IPS DF 4.7 (cell line): ENCODE results near the gene UBE2D2.
"Not testable (repeated sequence)": the region's sequence is repeated elsewhere in the genome, so short reads cannot be mapped to it uniquely, and the experiment has no call there.

Experiments
- DNase-seq: peaks from one replicate; pipeline ENCODE4 v3.0.0-alpha.2; 2013; ENCODE audit warnings: low spot score; ENCODE audit errors: extremely low read depth

The UBE2D2 gene

DNA sequence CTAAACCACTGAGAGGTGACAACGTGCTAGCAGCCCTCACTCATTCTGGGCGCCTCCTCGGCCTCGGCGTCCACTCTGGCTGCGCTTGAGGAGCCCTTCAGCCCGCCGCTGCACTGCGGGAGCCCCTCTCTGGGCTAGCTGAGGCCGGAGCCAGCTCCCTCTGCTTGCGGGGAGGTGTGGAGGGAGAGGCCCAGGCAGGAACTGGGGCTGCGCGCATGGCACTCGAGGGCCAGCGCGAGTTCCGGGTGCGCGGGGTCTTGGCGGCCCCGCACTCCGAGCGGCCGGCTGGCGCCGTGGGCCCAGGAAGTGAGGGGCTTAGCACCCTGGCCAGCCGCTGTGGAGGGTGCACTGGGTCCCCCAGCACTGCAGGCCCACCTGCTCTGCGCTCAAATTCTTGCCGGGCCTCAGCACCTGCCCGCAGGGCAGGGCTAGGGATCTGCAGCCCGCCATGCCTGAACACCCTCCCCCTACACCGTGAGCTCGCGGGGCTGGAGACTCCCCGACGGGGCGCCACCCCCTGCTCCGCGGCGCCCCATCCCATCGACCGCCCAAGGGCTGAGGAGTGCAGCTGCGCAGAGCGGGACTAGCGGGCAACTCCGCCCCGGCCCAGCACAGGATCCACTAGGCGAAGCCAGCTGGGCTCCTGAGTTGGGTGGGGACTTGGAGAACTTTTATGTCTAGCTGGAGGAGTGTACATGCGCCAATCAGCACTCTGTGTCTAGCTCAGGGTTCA lies 11.8 kb upstream of the UBE2D2 start:
- no peak for DNase-seq

DNA sequence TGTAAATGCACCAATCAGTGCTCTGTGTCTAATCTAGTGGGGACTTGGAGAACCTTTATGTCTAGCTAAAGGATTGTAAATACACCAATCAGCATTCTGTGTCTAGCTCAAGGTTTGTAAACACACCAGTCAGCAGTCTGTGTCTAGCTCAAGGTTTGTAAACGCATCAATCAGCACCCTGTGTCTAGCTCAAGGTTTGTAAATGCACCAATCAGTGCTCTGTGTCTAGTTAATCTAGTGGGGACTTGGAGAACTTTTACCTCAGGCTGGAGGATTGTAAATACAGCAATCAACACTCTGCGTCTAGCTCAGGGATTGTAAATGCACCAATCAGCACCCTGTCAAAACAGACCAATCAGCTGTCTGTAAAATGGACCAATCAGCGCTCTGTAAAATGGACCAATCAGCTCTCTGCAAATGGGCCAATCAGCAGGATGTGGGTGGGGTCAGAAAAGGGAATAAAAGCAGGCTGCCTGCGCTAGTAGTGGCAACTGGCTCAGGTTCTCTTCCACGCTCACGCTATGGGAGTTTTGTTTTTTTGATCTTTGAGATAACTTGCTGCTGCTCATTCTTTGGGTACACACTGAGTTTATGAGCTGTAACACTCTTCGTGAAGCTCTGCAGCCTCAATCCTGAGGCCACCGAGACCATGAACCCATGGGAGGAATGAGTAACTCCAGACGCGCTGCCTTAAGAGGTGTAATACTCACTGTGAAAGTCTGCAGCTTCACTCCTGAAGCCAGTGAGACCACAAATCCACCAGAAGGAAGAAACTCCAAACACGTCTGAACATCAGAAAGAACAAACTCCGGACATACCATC lies 10.9 kb upstream of the UBE2D2 start:
- not testable (repeated sequence) for DNase-seq

DNA sequence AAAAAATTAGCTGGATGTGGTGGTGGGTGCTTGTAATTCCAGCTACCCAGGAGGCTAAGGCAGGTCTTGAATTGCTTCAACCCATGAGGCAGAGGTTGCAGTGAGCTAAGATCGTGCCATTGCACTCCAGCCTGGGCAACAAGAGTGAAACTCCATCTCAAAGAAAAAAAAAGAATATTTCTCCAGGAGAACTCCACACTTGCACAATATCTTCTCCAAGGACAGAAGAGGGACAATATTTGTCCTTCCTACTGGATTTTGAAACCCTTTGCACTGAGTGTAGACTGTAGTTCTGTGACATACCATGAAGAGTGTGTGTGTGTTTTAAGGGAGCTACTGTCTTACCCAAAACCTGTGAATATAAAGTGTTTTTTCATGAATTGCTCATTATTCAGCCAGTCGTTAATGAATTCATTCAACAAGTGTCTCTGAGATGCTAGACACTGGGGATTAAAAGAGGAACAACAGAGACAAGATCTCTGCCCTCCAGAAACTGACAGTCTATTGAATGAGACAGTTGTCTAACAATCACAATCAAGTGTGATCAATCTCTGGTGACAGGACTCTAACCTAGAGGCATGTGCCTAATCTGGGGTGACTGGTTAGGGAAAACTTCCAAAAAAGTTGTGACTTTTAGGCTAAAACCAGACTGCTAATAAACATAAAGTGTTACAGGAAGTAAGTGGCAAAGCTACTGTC lies 9.8 kb upstream of the UBE2D2 start:
- DNase-seq, result no peak

DNA sequence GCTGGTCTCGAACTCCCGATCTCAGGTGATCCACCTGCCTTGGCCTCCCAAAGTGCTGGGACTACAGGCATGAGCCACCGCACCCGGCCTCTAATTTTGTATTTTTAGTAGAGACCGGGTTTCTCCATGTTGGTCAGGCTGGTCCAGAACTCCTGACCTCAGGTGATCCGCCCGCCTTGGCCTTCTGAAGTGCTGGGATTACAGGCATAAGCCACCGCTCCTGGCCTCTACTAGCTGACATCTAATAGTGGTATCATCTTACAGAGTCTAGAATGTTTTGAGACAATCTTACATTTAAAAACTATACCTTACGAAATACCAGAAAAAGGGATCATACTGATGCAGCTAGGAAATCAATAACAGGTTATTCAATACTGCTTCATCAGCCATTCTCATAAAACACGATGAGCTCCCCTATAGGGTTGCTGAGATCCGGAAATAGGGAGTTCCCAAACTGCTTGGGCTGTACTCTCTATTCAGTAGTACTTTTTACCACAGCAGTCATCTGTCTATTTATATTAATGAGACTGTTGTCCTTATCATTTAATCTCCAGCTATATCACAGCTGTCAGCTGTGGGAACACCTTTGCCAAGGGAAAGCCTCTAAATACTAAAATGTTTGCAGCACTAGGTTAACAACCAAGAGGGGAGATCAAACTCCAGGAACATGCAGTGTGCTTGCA lies 8.1 kb upstream of the UBE2D2 start:
- DNase-seq, result no peak

DNA sequence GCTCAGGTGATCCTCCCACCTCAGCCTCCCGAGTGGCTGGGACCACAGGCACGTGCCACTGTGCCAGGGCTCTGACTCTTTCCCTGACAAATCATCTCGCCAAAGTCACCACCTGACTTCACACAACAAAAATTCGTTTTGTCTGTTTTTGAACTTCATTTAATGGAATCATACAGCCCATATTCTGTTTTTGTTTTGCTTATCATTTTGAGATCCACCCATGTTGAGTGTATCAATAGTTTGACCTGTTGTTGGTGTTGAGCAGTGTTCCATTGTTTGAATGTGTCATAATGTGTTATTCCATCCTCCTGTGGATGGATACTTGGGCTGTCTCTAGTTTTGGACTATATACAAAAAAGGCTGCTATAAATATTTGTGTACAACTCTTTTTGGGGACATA lies 6.9 kb upstream of the UBE2D2 start:
- no peak for DNase-seq

DNA sequence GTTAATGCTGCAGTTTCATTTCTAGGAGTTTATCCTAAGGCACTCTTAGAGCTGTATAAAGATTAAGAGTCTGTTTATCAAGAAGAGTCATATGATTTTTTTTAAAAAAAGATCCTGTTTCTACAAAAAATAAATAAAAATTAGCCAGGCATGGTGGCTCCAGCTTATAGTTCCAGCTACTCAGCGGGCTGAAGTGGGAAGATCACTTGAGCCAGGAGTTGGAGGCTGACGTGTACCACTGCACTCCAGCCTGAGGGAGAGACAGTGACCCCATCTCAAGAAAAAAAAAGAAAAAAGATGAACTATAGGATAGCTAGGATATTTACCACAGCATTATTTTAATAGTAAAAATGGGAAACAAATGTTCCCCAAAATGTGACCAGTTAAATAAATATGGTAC lies 3.3 kb upstream of the UBE2D2 start:
- no peak for DNase-seq

DNA sequence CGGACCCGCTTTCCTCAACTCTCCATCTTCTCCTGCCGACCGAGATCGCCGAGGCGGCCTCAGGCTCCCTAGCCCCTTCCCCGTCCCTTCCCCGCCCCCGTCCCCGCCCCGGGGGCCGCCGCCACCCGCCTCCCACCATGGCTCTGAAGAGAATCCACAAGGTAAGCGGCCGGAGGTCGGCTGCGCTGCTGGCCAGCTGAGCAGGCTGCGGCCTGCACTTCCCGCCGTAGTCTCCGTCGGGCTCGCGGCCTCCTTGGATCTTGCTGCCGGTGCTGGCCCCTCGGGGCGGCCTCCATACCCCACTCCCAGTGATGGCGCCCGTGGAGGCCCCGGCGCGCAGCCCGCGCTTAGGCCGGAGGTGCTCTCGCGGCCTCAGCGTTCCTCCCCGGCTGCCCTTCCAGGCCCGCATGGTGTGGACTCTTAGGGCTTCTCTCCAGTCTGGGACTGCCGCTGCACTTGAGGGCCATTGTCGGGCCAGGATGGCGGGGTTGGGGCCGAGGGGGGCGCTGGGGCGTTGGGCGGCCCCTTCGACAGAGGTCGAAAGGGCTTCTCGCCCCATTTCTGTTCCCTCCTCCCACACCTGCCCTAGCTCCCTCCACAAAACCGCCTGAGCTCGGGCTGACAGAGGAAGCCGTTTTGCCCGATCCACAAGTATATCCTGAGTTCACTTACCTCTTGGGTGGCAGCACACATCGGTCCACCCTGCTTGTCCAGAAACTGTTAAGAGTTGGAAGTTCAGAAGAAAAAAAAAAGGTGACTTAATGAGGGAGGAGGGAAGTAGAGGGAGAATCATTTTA lies 714 bp downstream of the UBE2D2 start:
- no peak for DNase-seq

DNA sequence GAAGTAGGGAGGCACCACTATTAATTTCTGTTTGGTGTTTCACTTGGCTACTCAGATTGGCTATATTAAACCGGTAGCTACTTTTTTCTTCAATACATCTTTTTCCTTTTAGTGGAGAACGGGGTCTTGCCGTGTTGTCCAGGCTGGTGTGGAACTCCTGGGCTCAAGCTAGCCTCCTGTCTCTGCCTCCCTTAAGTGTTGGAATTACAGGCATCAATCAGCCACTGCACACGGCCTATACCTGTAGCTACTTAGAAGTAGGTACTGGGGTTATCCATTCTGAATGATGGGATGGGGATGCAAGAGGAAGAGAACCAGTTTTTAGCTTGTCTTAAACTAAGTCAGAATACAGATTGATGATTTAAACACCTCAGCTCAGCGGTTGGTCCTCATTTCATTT lies 1.7 kb downstream of the UBE2D2 start:
- DNase-seq, result no peak

DNA sequence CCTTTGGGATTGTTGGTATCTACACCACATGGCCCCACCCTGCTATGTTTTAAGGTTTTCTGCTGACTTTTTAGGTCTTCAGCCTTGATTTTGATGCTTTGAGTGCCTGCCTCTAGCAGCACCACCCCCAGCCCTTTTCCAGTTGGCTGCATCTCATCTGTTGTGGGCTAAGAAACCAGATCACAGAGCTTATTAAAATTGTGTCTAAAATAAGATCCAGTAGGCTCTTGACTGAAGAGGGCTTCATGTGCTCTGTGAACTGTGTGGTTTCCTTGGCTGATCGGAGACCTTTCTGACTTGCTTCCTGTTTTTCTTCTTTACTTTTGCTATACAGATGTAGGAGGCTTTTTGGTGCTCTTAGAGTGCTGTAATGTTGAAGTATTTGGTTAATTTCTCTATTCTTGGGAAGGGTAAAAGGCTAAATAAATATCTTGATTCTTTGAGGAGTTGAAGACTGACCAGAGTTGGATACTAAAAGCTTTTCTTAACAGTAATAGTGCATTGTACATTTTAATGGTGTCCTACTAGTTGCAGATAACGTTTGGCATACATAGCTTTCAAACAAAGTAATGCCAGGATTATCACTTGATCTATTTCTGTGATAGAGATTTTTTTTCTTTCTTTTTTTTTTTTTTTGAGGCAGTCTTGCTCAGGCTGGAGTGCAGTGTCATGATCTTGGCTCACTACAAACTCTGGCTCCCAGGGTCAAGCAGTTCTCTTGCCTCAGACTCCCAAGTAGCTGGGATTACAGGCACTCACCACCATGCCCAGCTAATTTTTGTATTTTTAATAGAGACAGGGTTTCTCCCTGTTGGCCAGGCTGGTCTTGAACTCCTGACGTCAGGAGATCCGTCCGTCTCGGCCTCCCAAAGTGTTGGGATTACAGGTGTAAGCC lies 4.5 kb downstream of the UBE2D2 start:
- DNase-seq, result no peak

DNA sequence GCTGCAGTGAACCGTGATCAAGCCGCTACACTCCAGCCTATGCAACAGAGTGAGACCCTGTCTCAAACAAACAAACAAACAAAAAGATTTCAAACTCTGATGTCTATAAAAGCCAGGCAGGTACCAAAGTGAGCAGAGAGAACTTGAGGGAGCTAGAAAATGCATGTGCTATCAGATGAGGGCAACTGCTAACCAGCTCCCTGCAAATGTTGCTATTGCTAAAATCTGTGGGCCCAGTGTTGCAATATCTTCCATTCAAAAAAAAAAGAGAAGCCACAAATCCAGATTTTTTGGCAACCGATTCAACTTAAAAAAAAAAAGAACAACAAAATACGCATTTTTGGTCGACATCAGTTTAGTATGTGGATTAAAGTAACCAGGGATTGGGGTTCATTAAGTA lies 5.5 kb downstream of the UBE2D2 start:
- no peak for DNase-seq

DNA sequence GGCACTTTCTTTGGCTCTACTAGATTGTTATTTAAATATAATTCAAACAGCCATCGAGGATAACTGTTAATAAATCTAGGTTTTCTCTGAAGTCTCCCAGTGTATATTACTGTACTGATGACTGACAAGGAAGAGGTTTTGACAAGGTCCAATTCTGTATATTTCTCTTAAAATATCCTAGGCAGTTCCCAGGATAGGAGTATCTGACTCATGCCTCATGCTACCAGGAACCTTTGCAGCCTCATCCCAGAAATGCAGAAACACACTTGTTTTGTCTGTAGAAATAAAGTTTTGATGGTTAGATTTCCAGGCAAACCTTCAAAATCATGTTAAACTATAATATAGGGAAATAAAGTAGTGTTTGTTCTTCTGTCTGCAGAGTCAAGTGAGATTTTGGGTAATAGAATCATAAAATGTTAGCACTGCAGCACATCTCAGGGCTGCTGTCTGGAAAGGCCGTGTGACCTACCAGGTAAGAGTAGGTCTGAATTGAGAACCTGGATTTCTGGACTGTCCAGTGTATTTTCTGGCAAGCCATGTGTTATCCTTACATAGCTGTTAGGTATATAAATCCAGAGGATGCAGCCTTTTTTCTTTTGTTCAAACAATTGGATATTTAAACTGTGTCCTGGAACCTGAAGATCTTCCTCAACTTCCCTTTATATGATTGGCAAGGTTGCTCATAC lies 8.3 kb downstream of the UBE2D2 start:
- DNase-seq, result no peak

DNA sequence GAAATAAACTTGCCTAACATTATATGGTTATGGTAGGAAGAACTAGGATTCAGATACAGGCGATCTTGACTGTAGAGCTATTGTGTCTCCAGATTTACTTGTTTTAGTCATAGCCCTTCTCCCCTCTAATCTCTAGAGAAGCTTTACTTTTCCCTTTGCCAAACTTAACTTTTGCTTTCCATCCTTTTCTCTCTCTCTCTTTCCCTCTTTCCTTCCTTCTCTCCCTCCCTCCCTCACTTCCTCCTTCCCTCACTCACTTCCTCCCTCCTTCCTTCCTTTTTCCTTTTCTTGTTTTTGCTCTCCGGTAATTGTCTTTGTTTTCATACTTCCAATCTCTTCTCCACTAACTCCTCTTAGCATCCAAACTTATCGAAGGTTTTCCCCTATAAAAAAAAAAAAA lies 10.4 kb downstream of the UBE2D2 start:
- DNase-seq, result no peak

DNA sequence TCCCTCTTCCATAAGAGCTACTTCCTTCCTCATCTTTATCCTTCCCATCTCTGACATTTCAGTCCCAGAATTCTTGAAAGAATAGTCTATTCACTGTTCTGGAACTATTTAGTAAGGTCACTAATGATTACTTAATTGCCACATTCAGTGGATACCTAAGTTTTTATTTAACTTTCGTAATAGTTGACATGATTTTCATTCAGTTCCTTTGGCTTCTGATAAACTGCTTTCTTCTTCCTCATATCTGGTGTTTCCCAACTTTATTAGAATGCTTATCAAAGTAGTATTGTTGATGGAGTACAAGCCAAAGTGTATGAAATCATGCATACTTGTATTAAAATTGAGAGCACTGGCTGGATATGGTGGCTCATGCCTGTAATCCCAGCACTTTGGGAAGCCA lies 10.8 kb downstream of the UBE2D2 start:
- no peak for DNase-seq

DNA sequence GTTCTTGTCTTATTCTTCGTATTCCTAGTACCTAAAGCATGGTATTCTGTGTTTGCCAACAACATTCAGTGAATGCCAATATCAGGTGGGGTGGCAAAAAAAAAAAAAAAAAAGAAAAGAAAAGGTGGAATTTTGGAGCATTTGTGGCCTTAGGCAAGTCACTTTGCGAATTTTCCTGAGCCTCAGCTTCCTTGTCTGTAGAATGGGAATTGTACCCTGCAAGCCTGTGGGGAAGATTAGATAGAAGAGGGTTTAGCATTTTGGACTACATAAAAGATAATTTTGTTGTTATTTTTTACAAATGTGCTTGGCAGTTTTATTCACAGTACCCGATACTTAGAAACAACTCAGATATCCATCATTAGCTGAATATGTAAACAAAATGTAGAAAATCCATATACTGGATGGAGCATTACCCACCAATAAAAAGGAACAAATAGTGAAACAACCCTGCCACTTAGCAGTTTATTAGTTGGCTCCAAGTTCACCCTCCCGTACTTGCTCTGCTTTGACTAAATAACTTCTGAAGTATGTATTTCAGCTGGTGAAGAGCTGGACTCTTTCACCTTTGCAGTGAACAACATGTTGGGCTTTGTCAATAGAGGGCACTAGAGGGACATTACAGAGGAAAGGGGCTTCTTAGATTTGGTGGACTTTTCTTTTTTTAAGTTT lies 13.6 kb downstream of the UBE2D2 start:
- no peak for DNase-seq

DNA sequence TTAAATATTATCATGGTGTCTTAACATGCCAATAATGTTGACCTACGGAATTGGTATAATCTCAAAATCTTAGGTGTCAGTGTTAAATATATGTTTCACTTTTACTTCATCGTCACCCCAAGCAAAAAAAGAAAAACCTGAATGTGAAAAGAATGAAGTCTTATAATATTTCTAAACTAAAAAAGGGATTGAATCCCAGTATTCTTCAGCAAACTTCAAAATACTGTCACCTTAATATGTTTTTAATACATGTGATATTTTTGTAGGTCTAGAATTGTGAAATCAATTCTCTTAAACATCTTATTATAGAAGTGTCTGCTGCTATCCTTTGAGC lies 14.1 kb downstream of the UBE2D2 start:
- DNase-seq, result no peak

DNA sequence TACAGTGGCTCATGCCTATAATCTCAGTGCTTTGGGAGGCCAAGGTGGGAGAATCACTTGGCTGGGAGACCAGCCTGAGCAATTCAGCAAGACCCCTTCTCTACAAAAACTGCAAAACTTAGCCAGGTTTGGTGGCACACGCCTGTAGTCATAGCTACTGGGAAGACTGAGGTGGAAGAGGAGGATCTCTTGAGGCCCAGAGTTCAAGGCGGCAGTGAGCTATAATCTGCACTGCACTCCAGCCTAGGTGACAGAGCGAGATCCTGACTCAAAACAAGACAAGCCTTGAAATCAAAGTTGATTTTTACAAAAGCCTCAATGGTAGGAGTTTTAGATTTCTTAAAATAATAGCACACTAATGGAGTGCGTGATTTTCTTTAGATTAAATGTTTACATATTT lies 14.6 kb downstream of the UBE2D2 start:
- no peak for DNase-seq

DNA sequence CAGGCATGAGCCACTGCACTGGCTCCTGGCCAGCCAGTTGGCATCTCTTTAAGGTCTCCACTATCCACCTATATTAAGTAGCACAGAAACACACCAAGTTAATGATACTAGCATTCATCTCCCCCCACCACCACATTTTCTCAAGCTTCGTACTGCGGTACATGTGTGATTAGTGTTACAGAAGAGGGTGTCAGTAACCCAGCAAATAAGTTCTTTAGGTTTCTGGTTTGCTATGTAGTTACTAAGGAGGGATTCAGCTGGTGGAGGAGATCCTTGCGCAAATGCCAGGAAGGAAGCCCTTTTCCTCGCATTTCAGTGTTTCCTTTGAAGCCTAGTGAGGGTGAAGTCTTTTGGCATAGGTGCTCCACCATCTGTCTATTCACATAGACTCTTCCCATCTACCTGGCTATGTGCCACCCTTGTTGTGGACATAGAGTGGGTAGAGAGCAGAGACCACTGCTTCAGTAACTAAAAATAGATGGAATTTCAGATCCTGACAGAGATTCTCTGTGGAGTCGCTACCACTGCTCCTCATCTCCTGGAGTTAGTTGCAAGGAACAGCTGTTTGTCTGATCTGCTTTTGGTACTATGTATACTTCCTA lies 16.7 kb downstream of the UBE2D2 start:
- DNase-seq, result no peak

DNA sequence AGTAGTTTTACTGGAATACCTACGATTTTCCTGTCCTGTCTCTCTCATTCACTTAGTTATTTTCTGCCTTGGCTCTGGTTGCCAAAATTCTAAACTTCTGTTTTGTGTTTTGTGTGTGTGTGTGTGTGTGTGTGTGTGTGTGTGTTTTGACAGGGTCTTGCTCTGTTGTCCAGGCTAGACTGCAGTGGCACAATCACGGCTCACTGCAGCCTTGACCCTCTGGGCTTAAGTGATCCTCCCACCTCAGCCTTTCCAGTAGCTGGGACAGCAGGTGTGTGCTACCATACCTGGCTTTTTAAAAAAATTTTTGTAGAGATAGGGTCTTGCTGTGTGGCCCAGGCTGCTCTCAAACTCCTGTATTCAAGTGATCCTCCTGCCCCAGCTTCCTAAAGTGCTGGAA lies 17.2 kb downstream of the UBE2D2 start:
- DNase-seq, result no peak

DNA sequence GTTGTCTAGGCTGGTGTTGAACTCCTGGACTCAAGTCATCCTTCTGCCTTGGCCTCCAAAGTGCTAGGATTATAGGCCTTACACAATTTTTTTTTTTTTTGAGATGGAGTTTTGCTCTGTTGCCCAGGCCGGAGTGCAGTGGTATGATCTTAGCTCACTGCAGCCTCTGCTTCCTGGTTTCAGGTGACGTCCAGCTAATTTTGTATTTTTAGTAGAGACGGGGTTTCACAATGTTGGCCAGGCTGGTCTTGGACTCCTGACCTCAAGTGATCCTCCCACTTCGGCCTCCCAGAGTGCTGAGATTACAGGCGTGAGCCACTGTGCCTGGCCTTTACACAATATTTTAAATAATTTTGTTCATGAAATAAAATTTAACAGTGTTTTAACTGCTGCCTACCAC lies 21.0 kb downstream of the UBE2D2 start:
- not testable (repeated sequence) for DNase-seq
